ENCODE results near the gene DYSF. TPM values are rescaled to one million over a fixed set of nuclear protein-coding genes. Genes with fewer than 3 reads are reported as not detected.

DYSF gene
- total RNA-seq, 1 donor from 2014 or later = 100 TPM

DNA sequence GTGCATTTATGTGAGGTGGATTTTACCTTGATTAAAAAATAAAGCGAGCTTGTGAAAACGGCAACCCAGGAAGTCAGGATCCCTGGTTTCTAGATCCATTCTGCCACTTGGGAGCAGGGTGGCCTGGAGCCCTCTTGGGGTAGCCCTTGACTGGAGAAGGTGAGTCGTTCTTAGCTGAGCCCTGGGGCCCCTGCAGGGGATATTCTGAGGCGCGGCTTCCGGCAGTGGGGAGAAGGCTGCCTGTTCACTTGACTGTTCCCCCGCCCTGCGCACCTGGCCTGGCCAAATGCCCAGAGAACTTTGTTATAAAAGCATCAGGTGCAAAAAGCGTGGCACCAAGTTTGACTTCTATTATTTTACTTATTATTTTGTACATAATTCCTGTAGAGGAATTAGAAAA is 221.9 kb downstream of the DYSF start:
- DNase-seq = peak; percentile 68

DNA sequence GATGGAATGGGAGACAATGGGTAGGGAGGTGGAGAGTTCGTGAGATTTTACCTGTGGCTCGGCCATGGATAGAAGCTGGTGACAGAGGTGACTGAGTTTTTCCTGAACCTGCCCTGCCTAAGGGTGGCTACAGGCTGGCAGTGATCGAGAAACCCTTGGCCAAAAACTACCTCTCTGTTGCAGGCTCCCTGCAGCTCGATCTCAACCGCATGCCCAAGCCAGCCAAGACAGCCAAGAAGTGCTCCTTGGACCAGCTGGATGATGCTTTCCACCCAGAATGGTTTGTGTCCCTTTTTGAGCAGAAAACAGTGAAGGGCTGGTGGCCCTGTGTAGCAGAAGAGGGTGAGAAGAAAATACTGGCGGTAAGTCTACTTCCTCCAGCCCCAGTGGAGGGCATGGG is 225.5 kb downstream of the DYSF start:
- DNase-seq = no peak

GRCh38 chr2:71679491-71679890 is 226.1 kb downstream of the DYSF start:
- peak; percentile 45 for DNase-seq

GRCh38 chr2:71680925-71681324 is 227.6 kb downstream of the DYSF start:
- DNase-seq = no peak

- DNase-seq = no peak
Measured at GRCh38 chr2:71681626-71682025, 228.3 kb downstream of the DYSF start.

DNA sequence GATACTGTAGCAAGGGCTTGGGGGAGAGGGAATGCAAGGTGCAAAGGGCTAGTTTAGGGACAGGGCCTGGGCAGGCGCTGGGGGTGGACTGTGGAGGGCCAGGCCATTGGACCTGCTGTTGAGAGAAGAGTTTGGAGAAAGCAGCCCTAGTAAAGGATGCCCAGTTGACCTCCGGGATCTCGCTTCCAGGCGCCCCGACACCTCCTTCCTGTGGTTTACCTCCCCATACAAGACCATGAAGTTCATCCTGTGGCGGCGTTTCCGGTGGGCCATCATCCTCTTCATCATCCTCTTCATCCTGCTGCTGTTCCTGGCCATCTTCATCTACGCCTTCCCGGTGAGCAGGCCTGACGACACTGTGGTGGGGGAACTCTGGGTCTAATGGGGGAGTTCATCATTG is 229.0 kb downstream of the DYSF start:
- no peak for DNase-seq

- no peak for DNase-seq
Measured at GRCh38 chr2:71683070-71683469, 229.7 kb downstream of the DYSF start.

DNA sequence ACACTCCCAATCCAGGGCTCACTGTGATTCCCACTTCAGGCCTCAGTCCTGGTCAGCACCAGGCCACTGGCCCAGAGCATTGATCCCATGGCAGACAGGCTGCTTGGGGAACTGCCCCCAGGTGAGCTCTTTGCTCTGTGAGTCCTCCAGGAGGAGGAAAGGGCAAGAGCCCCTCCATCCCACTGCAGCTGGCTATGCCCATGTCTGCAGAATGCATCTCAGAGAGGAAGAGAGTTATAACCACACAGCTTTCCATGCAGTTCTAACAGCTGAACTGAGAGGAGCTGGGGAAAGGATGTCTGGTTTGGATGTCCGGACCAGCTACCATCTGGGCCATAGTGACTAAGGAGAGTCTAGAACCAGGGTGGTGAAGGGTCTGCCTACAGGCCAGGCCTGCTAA is 230.3 kb downstream of the DYSF start:
- no peak for DNase-seq

DNA sequence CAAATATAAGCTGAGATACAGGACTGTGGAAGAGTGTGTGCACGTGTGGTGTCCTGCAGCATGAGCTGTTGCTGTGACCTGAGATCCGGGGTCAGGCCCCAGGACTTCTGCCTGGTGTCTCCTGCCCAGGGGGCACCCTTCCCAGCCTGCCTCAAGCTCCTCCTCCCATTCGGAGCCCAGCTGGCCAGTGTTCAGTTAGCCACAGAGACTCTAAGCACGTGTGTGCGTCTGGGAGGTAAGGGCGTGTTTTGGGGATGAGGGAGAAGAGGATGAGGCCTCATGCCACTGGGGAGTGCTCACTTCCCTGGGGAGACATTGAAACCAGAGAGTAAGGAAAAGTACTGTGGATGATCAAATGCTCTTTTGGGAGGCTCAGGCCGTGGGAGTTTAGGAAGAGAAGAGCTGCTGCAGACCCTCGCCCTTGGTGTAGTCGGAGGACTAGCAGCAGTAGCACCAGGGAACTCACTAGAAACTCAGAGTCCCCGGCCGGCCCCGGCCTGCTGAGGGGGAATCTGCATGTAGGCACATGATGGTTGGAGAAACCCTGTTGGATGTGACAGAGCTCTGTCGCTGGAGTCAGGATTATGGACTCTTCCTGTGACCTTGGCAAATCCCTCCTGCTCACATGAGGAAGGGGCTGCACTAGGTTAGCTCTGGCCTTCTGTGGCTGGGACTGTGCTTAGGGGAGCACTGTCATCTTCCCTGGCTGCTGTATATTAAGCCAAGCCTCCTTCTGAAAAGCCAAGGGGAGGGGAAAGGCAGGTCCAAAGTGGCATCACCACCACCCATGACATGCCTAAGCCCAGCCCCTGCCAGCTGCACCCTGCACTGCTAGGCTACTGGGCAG is 231.1 kb downstream of the DYSF start:
- no peak for DNase-seq

DNA sequence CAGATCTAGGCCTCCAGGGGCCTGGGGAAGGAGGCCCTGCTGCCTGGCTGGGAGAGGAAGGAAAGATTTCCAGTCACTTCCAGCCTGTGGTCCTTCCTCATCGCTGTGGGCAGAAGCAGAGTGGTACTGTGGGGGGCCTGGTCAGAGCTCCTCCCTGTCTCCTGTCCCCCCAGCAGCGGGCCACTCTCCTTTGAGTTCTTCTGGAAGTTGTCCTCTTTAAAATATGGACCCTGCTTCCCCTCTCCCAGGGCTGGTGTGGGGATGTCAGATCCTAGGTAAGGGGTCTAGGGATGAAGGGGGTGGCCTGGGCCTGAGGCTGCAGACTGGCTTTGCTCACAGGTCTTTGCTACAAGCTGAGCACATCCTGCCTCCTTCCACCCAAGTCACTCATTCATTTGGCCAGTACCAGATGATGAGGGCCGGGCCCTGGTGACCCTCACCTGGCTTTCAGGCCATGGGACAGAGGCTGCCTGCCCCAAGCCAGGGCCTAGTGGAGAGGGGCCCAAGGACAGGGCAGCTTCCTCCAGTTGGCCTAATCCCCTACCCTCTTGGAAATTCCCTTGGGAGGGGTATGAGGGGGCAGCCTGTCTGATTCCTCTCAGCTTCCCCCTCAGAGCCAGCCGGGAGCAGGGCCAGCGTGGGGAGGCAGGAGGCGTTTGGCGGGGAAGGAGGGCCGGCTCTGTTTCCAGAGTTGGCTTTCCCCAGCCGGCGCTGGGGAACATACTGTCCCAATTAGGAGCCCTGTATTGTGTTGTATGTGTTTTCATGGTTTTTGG is 231.9 kb downstream of the DYSF start:
- peak; percentile 53 for DNase-seq

DNA sequence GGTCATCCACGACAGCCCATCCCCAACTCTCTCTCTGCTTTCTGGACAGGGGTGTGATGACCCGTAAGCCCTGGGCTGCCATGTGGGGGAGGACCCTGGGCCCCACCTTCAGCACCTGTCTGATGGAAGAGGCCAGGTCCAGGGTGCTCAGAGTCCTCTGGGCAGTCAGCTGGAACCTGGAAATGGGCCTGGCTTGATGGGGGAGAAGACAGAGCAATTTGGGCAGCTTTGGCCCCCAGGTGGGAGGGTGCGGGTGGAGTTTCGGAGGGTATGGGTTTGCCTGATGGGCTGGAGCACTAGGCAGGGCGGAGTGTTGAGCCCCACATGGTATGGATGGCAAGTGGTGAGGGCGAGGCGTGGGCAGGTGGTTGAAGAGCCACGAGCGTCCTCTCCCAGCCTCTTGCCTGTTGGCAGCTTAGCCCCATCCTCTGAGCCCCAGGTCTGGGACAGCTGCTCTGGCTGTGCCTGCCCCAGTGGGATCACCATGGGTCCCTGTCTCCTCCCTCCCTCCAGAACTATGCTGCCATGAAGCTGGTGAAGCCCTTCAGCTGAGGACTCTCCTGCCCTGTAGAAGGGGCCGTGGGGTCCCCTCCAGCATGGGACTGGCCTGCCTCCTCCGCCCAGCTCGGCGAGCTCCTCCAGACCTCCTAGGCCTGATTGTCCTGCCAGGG is 232.7 kb downstream of the DYSF start:
- no peak for DNase-seq

GRCh38 chr2:71686781-71687180 is 233.4 kb downstream of the DYSF start:
- no peak for DNase-seq

DNA sequence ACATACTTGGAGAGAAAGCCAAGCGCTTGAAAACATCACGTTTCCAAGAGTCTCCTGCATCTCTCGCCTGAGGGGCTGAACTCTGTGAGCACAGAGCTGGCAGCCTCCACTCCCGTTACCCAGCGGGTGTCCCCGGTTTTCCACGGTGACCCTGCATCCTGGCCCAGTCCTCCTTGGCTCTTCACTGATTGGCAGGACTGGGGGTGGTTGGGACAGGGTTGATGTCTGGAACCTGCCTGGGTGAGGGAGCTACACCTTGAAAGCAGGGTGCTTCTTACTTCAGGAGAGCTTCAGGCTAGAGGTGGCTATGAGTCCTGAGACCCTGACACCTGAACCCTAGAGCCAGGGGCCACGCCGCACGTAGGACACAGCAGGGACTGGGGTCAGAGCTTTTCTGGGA is 234.1 kb downstream of the DYSF start:
- no peak for DNase-seq

GRCh38 chr2:71688530-71688929 is 235.2 kb downstream of the DYSF start:
- DNase-seq = no peak

DNA sequence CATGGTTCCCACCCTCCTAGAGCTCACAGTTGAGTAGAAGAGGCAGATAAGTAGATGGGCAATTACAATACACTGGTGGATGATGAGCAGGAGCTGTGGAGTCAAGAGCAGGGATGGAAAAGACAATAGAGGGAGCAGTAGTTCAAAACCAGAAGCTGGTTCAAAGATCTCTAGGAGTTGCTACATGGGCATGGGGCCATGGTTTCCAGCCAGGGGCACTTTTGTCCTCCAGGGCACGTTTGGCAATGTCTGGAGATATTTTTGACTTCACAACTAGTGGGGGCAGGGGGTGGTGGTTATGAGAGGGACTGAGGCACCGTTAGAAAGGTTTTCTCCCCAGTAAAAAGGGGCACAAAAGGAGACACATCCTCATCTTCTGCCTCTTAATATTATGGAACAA is 236.0 kb downstream of the DYSF start:
- DNase-seq = no peak

GRCh38 chr2:71689968-71690834 is 236.8 kb downstream of the DYSF start:
- no peak for DNase-seq

- no peak for DNase-seq
Measured at GRCh38 chr2:71690876-71691475, 237.6 kb downstream of the DYSF start.

DNA sequence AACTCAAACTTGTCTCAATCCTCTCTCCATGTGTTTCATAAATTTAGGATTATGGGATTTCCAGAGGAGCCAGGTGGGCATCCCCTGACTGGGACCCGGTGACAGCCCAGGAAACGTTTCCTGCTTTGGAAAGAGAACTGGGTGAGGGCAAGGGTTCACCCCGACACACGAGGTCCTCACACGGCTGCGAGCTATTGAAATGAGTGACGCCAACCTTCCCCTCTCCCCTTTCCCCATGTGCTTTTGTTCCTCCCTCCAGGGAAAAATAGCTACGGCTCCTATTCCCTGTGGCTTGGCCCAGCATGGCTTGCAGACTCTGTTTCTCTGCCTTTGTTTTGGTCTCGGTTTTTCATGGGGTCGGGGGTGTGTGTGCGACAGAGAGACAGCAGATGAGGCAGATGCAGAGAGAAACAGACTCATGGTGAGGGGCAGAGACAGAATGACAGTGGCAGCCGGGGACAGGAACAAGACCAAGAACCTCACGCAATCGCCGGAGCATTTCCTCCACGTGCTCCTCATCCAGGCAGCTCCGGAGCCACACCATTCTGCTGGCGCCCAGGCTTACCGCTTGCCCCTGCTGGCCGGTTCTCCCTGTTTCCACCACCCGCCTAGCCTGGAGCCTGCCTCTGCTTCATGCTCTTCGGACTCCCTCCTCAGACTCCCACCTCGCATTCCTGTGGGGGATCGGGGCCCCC is 238.5 kb downstream of the DYSF start:
- peak; percentile 70 for DNase-seq

- no peak for DNase-seq
Measured at GRCh38 chr2:71692621-71693277, 239.4 kb downstream of the DYSF start.
